IPS-NIHi7 (cell line): ENCODE data around the gene ZDHHC22.
A peak's percentile ranks its signal among the peaks of the same experiment; 100 is the strongest.

Experiments used
- DNase-seq: peaks from one replicate; pipeline ENCODE4 v3.0.0; 2012; ENCODE audit warnings: mixed read lengths; ENCODE audit errors: extremely low spot score

Gene ZDHHC22

DNA sequence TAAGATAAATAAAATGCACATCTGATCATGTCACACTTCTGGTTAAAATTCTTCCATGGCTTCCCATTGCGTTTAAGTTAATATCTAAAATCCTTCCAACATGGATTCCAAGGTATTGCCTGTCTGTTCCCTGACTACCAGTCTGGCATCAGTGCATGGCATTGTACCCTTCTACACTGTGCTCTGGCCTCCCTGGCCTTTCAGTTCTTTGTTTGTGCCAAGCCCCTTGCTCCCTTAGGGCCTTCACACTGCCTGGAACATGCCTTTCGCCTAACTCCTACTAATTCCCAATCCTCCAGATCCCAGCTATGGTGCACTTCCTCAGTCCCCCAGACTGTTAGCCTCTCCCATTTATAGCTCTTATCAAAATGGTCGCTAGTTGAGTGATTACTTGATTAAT is 37.2 kb downstream of the ZDHHC22 start:
- DNase-seq: no peak

DNA sequence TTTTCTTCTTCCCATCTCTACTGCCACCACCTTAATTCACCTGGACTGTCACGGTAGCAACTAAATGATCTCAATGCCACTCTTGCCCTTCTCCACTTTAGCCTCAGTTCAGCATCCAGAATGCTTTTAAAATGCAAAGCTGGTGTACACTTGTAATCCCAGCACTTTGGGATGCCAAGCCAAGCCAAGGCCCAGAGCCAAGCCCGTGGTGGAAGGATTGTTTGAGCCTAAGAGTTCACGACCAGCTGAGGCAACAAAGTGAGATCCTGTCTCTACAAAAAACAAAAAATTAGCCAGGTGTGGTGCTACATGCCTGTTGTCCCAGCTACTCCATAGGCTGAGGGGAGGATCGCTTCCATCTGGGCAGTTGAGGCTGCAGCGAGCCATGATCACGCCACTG is 37.6 kb downstream of the ZDHHC22 start:
- DNase-seq: no peak

DNA sequence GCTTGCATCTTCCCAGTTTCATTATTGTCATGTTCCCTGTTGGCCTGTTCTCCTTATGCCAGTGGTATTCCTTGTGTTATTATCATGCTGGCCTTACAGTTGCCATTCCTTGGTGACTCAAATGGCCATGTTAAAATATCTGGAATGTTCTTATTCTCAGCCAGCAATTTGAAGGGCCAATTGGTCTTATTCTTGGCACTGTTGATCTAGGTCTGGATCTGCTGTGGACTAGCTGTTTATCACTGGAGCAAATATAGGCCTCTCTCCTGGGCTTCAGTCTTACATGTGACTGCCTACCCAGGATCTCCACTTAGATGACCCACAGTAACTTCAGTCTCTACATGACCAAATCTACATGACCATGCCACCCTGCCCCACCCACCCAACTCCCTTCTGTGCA is 38.1 kb downstream of the ZDHHC22 start:
- DNase-seq: no peak

DNA sequence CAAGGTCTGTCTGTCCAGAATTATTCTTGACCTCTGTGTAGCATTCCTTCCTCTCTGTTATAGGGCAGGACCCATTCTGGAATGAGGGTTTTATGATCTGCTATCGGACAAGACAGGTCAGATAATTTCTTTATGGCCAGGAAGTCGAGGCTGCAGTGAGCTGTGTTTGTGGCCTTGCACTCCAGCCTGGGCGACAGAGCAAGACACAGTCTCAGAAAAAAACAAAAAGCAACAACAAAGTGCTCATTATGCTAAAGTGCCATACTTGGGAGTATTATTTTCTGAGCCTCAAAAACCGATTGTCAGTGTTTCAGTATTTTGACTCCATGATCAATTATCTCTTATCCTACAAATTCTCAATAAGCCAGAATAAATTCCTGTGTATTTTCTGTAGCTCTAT is 39.4 kb downstream of the ZDHHC22 start:
- DNase-seq: no peak

DNA sequence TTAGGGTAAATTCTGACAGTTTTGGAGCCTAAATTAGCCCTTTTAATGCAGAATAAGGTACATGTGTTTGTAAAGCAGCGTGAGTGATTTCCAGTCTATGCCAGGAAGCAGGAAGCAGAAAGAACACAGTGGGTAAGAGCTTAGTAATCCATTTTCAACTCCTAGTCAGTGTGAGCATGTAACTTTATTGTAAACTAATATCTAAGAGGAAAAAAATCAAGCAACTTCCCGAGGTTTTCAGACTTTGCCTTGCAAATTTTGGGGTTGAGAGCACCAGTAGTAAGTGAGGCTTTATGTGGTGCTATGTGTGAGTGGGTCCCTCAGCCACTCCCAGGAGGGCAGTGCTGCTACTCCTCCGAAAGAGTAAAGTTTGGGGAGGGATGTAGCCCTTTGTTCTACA is 40.6 kb downstream of the ZDHHC22 start:
- no peak for DNase-seq

DNA sequence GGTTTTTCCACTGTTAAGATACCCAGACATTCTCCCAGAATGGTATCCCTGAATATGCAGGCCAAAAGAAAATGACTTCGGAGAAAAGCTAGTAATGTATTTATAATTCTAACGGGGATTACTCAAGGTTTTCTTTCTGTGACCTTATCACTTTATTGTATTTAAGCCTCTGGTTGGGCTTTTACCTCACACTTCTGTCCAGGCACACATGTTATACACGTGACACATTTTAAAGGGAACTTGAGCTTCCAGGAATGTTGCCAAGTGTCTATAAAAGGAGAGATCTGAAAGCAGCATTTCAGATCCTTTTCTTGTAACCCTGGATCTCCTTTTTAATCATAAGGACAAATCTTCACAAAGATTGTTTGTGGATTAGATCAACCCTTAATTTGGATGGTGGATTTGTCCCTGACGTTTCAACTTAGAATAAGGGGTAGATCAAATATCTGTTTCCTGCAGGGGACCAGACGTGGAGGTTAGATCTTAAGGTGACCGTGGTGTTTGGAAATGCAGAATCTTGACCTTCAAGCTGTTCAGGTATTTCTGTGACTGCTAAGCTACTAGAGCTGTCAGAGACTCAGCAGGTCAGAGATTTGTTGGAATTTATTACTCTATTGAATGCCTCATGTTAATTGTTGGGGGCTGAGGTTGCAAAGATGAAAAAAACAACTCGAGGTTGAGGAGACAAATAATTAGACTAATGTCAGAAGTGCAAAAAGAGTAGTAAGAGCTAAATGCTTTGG is 42.0 kb downstream of the ZDHHC22 start:
- no peak for DNase-seq

DNA sequence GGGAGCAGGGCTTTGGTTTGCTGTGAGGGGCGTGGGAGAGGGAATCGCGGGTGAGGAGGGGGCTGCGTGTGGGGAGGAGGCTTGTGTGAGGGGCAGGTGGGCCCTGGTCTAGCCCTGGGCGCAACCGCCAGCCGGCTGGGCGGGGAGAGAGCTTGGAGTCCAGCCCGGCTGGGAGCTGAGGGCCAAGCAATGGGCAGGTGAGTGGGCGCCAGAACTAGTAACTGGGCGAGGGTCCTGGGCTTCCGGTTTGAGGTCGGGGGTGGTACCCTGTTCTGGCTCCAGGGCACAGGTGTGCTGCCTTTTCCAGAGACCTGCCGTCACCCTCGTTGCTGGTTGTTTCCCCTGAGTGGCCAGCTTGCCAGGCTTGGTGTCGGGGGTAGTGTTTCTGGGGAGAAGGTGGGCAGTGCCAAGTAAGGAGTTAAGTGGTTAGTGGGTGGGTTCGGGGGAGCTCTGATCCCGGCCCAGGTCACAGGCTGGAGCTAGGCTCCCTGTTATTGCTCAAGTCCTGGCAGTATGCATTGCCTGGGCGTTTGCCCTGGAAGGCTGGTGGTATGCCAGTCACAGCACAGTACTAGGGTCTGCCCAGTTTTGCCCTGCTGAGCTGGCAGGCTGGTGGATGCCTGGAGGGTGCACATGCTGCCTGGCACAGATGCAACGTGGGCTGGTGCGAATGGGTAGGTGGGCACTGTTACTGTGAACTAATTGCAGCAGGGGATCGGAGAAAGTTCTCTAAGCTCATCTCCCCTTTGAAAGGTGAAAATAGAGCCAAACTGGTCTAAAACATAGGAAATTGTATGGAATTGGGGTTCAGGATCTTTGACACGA is 42.9 kb downstream of the ZDHHC22 start:
- peak; percentile 32 for DNase-seq

DNA sequence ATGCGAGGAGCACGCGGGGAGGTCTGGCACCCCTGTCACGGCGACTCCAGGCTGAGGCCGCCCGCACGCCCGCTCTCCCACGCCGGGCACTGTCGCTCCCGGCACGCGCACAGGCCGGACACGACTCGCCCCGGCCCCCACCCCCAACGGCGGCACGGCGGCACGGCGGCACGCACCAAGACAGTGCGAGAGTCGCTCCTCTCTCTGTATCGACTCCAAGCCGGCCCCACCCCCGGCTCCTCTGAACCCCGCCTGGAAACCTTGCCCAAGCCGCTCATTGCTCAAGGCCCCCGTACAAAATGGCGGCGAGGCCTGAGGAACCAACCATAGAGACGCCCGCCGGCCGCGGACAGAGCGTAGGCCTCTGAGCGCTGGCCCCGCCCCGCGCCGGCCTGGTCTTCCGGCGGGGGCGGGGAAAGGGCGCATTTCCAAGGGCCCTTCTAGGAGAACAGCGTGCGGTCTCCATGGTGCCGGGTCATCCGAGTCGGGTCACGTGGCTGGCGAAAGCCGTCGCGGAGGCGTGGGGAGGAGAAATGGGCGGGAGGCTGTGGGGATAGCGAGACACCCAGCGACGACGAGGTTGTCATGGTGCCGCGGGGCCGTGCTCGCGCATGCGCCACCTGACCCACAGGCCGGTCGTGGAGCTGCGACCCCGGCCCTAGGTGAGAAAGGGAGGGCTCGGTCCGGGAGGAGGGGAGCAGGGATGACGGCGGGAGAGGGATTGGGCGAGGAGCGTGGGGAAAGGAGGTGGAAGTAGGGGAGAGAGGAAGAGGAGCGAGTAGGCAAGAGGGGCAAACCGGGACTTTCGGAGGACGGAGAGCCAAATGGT is 43.7 kb downstream of the ZDHHC22 start, which contains the start of gene CIPC:
TSS of gene CIPC (plus strand) at position 559 of the 829 bp plus-strand sequence. CDS start 7,451 bp downstream, outside the sequence.
- peak; percentile 96 for DNase-seq

DNA sequence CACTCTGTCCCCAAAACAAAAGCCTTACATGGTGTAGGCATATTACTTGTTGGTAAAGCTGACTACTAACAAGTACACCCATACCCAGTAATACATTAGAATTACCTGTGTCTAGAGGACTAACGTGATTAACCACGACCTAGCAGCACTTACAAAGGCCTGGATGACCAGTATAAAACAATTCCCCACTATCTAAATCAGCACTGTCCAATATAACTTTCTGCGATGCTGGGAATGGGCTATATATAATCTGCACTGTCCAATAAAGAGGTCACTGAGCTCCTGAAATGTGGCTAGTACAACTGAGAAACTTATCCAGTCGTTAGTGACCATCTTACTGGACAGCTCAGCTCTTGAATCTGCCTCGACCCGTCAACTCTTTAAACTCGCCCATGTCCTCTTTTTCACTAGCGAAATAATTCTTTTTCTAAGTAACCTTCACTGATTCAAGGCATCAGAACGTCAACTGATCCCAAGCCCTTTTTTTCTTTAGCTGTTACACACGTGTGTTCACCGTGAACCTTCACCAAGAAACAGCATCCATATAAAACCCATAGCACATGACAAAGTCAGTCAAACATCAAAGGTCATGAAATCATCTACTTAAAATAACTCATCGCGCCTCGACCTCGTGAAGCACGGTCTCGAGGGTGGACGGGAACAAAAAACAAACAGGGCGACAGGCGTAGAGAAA is 44.4 kb downstream of the ZDHHC22 start:
- no peak for DNase-seq

DNA sequence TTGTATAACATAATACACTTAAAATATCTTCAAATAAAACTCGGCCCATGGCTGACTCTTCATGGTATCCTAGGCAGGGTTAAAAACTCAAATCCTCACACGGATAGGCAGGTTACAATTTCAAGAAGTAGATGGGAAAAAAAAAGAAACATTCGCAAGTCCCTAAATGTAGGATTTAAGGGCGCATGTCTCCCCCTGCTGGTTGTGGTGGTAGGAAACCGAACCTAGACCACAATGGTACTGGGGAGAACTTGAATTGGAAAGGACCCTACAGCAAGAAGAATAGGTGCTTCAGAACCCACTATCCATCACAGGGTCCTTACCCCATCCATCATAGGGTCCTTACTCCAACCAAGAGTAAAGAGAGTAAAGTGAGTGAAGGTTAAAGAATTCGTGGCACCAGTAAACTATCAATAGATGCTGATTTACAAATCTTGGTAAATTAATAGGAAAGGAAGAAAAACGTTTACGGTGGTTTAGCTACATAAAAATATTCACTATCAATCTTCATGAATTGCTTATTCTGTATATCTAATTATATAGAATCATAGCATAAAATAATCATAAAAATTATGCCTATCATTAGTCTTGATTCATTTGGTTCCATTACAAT is 46.8 kb downstream of the ZDHHC22 start:
- DNase-seq: peak; percentile 67

DNA sequence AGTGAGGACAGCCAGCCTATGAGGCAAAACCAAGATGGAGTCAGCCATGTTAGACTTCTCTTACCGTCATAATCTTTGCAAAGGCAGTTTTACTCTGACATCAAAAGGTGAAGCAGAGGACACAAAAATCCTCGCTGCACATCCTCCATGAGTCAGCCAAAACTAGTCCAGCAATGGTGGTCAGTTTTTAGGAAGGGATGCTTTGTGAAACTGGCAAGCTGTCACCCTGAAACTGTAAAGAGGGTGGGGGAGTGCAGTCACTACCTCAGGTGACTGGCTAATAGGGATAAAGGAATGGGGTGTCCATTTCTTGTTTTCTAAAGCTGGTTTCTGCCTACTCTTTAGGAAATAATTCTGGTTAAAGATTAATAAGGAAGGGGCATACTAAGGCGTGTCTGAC is 48.9 kb downstream of the ZDHHC22 start:
- DNase-seq: no peak

DNA sequence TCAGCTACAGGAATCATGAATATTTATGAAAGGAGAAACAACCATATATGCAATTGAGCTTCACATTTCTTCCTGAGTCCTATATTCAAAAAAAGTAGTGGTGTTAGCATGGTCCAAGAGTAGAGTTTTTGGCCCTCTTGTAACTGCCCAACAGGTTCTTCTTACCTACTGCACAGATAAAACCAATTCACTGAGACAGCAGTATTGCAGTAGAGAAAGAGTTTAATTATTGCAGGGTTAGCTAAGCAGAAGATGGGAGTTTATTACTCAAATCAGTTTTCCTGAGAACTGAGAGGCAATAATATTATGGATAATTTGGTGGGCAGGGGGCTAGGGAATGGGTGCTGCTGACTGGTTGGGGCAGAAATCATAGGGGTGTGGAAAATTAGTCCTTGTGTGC is 50.1 kb downstream of the ZDHHC22 start:
- no peak for DNase-seq

DNA sequence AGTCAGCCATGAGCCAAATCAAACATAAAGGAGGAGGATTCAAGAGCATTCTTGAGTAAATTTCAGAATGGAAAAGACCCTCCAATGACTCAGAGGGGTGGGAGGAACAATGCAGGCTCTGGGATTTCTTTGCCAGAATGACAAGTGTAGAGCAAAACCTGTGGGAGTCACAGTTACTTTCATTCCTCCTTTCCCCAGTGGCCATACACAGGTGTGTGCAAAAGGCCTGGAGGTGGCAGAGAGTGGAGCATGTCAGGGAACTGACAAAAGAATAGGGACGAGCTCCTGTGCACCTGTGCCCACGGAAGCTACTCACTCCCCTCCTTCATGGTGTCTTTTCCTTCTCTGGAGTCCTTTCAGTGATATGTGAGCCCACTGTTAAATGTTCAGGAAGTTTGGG is 52.9 kb downstream of the ZDHHC22 start:
- no peak for DNase-seq

DNA sequence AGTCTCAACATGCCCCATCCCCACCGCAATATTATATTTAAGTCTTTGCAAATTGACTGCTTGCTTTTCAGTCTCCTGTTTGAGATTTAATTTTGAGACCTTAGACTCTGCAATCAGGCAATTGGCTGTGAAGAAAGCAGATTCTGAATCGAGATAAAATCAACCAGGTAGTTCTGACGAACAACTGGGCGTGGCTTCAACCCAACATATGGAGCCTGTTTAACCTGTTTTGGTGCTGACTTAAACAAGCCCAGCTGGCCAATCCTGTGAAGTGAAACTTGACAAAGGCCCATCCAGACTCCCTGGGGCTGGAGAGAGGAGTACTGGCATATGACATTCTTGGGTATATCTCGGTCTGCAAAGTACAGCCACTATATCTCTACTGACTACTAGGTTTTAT is 53.4 kb downstream of the ZDHHC22 start:
- peak; percentile 82 for DNase-seq

DNA sequence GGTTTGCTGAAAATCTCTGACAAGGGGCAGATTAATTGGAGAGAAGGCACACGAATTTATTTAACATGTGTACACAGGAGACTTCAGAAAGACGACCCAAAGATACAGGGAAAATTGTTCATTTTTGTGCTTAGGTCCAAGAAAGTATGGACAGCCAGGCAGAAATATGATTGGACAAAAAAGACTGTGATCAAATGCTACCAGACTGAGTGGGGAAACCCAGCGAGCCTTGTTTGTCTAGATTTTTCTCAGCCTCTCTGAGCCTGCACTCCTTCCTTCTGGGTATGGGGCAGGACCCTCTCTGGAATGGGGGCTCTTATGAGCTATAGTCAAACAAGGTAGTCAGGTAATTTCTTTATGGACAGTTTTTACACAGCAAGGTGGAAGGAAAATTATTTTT is 54.0 kb downstream of the ZDHHC22 start:
- DNase-seq: no peak

DNA sequence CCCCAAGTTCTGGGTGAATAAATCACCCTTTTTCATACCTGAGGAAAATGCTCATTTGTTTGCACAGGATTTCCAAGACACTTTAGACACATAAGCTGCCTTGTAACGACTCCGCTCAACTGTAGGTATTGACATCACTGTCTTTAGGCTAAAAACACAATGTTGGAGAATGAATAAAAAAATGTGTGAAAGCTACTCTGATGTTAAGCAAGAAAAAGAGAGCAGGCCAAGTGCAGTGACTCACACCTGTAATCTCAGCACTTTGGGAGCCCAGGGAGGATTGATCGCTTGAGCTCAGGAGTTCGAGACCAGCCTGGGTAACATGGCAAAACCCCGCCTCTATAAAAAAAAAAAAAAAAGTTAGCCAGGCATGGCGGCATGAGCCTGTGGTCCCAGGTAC is 54.6 kb downstream of the ZDHHC22 start:
- no peak for DNase-seq

DNA sequence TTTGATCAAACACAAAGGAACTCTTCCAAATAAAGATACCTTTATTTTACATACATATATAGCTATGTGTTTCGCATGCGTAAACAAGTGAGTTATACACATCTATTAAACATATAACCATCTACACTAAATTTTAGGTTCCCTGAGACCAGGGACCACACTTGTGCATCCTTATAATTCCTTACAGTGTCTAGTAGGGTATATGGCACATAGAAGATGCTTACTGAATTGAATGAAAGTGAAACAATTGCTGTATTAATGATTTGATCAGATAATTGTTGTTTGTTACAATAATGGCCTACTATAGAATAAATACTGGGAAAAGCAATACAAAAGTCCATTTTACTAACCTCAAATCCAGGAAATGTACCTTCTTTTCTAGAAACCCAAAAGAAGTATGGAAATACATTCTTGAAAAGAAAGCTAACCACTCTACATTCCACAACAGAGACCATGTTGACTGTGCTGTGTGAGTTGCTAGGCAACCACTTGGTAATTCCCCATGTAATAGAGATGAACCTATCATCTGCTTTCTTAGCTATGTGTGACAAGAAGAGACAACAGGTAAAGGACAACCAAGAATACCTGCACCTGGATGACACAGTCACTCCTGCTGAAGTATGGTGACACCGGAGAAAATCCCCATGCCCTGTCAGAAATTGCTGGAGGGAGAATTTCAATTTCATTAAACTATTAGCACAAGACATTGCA is 55.4 kb downstream of the ZDHHC22 start:
- DNase-seq: peak; percentile 45

DNA sequence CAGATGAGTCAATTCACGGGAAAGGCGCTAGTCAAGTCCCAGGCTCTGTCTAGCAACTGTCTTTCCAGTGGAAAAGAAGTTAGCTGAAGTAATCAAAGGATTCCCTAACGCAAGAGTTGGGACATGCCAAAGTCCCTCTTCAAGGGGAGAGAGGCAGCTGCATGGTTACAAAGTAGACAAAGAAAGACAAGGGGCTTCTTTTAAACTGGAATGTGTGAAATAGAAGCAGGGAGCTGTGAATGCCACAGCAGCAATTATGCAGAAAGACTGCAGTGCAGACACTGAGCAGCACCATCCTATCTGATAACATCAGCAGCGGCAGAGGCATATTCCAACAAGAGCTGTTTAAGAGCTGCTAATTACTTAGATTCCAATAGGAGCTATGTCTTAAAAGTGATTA is 56.1 kb downstream of the ZDHHC22 start:
- no peak for DNase-seq

DNA sequence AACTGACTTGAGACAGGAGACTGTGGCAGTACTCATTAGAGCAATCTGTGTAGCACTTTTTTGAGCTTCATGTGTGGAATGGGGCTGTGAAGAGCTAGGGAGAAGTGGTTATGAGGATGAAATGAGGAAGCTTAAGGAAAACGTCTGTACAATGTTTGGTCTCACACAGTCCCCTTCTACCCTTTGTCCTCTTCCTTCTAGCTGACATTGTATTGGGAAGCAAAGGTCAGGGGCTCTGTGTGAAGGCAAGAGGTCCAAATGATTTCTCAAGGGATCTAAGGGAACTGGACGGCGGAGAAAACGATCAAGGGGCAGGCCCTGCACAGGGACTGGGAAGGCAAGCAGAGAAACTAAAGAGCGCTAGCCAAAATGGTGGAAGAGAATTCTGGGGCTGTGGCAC is 56.6 kb downstream of the ZDHHC22 start:
- DNase-seq: no peak

DNA sequence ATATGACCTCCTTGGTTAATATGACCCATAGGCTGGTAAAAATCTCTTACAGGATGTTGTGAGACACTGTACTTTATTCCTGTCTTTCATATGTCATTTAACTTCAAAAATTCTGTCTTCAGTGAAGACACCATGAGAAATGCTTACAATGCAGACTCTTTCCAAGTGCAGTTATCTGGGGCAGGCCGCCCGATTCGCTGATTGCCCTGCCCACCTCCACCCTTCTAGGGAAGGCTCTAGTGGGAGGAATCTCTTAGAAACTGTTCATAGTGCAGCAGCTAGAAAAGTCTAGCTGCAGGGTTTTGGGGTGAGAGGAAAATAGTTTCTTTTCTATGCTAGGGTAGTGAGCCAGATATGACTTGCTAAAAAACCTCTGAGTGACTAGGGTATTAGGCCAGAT is 58.5 kb downstream of the ZDHHC22 start:
- DNase-seq: no peak

DNA sequence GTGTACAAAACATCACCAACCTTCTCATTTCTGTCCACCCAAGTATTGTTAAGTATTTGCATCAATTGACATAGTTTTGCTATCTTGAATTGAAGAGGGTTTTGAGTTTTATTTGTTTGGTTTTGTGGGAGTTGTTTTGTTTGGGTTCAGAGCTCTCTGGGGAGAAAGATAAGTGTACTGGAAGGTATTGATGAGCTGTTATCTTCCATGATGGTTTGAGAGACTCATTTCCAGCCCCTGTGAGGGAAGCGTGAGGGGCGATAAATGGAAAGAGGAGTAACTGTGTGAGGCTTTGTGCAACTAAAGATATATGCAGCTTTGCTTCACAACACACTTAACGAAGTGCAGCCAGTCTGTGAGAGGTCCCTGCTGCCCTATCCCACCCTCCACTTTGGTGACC is 59.2 kb downstream of the ZDHHC22 start:
- no peak for DNase-seq
